PC-3 (cell line): ENCODE results near the gene ETNK2. TPM values are rescaled to one million over a fixed set of nuclear protein-coding genes. Genes with fewer than 3 reads are reported as not detected.

Experiments used
- ATAC-seq: fragments of 200-7000 bp; cut with Tn5 transposase; 2 replicates; pipeline ENCODE4 v1.9.1; 2020; ENCODE audit warnings: mild to moderate bottlenecking, moderate library complexity
- BruUV-seq: library from RNA; stranded (reverse); fragments of 400-500 nt; replicated peaks from 2 replicates; lab custom pipeline; 2021; lab: Mats Ljungman, UMichigan
- CTCF ChIA-PET: fragments of 300-600 bp; sonication (Branson Sonifier 250); formaldehyde crosslinking; loops from one replicate; lab custom pipeline; 2022; ENCODE audit warnings: antibody characterized with exemption; lab: Charles Lee
- POLR2A ChIA-PET: fragments of 300-600 bp; sonication (Branson Sonifier 250); formaldehyde crosslinking; loops from one replicate; lab custom pipeline; 2022; ENCODE audit warnings: antibody characterized with exemption; ENCODE audit not compliant: unreplicated experiment; lab: Charles Lee
- DNase-seq: peaks from one replicate; pipeline ENCODE4 v3.0.0-alpha.2; 2015
- H2AFZ ChIP-seq: fragments of 300-600 bp; sonication (generic); 2 replicates; pipeline ENCODE4 v1.6.0; 2016; ENCODE audit warnings: antibody characterized with exemption, low read length
- H3F3A ChIP-seq: fragments of 300-600 bp; sonication (generic); one replicate; pipeline ENCODE4 v1.6.0; 2017; ENCODE audit warnings: antibody characterized with exemption, low read length, control low read depth, mild to moderate bottlenecking; ENCODE audit not compliant: unreplicated experiment
- H3K27ac ChIP-seq: fragments of 300-600 bp; sonication (generic); 2 replicates; pipeline ENCODE4 v1.5.1; 2016; ENCODE audit warnings: mild to moderate bottlenecking, low read length
- H3K27me3 ChIP-seq: fragments of 300-600 bp; sonication (generic); 2 replicates; pipeline ENCODE4 v1.6.1; 2016; ENCODE audit warnings: low read length, mixed read lengths
- H3K36me3 ChIP-seq: fragments of 300-600 bp; sonication (generic); 2 replicates; pipeline ENCODE4 v1.6.1; 2016; ENCODE audit warnings: low read depth, mixed run types, low read length, mixed read lengths
- H3K4me1 ChIP-seq: fragments of 300-600 bp; sonication (generic); 2 replicates; pipeline ENCODE4 v1.5.1; 2016; ENCODE audit warnings: low read length; ENCODE audit not compliant: insufficient read depth
- H3K4me2 ChIP-seq: fragments of 300-600 bp; sonication (generic); 2 replicates; pipeline ENCODE4 v1.6.0; 2016; ENCODE audit warnings: low read length
- H3K4me3 ChIP-seq: fragments of 300-600 bp; sonication (generic); 2 replicates; pipeline ENCODE4 v1.5.1; 2016; ENCODE audit warnings: mild to moderate bottlenecking, low read length, mixed read lengths
- H3K79me2 ChIP-seq: fragments of 300-600 bp; sonication (generic); 2 replicates; pipeline ENCODE4 v1.6.1; 2017; ENCODE audit warnings: low read length, mixed read lengths
- H3K9ac ChIP-seq: fragments of 300-600 bp; sonication (generic); 2 replicates; pipeline ENCODE4 v1.6.0; 2016; ENCODE audit warnings: mild to moderate bottlenecking, low read length
- H3K9me2 ChIP-seq: fragments of 300-600 bp; sonication (generic); replicated peaks from 2 replicates; pipeline ENCODE4 v1.6.1; 2016; ENCODE audit warnings: mixed run types, low read length, mixed read lengths
- H3K9me3 ChIP-seq: fragments of 300-600 bp; sonication (generic); 2 replicates; pipeline ENCODE4 v1.6.1; 2016; ENCODE audit warnings: low read length, mixed read lengths
- H4K20me1 ChIP-seq: fragments of 300-600 bp; sonication (generic); 2 replicates; pipeline ENCODE4 v1.6.1; 2016; ENCODE audit warnings: low read length, mixed read lengths
- EZH2 ChIP-seq: fragments of 300-600 bp; sonication (generic); IDR thresholded peaks from one replicate; pipeline ENCODE4 v1.6.1; 2017; ENCODE audit warnings: antibody characterized with exemption, mild to moderate bottlenecking, low read length; ENCODE audit not compliant: unreplicated experiment
- EZH2phosphoT487 ChIP-seq: fragments of 300-600 bp; sonication (generic); IDR thresholded peaks from 2 replicates; pipeline ENCODE4 v1.6.1; 2018; ENCODE audit warnings: mild to moderate bottlenecking, antibody characterized with exemption, low read length, borderline replicate concordance
- intact Hi-C: fragments of 100-400 bp; cut with micrococcal nuclease; formaldehyde crosslinking; loops from 2 replicates; pipeline ENCODE4 v1.9.0; 2023
- total RNA-seq: library from RNA; depleted of rRNA; stranded (reverse); fragments of >200 nt; gene quantifications from 2 replicates; pipeline ENCODE4 v1.2.3, GENCODE V29; 2014
- TF ChIP-seq, protein P1 (sequence below): fragments of 300-600 bp; sonication (generic); conservative IDR thresholded peaks from 2 replicates; pipeline ENCODE4 v1.5.1; 2017; ENCODE audit warnings: antibody characterized with exemption, low read depth, mild to moderate bottlenecking, low read length

ETNK2 gene
- total RNA-seq, 1 experiment from 2014 or later = 37.1 TPM

DNA sequence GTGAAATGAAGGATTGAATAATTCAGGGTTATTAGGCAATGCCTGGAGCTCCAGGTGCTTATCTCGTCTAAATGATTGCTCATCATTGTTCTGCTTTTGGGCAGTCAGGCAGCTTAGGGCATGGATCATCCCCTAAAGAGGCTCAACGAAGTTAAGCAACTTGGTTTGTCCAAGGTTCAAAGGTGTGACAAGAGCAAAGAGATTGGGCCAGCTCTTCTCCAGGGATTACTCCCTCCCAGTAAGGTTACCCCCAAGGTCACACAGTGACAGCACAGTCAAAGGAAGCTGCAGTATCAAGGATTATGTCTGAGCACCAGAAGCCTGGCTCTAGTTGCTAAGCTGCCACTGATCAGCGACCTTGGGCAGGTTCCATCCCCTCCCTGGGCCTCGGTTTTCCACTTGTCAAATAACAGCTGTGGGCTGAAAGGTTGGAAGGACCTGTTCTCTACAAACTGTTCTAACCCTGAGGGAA, 6.8 kb downstream of the ETNK2 start:
- intact Hi-C loops = no loop called here
- ChIA-PET POLR2A (no interaction called here), CTCF (no interaction called here)
- no TSS peak for BruUV-seq
- ATAC-seq (no peak), DNase-seq (no peak)
- Histone ChIP-seq H3K9me3 (no peaks in the 10 kb centered on the region), H3K9me2 (no peaks in the 10 kb centered on the region), H3K4me3 (no peak overlapping the region), H3K4me2 (no peak overlapping the region), H2AFZ (no peak overlapping the region), H3K9ac (no peak overlapping the region), H3K79me2 (no peaks in the 10 kb centered on the region), H3K27me3 (no peaks in the 10 kb centered on the region), H4K20me1 (no peaks in the 10 kb centered on the region), H3K27ac (no peak overlapping the region), H3K36me3 (no peaks in the 10 kb centered on the region), H3K4me1 (no peaks in the 10 kb centered on the region), H3F3A (no peaks in the 10 kb centered on the region)
- TF ChIP-seq, protein P1, sequence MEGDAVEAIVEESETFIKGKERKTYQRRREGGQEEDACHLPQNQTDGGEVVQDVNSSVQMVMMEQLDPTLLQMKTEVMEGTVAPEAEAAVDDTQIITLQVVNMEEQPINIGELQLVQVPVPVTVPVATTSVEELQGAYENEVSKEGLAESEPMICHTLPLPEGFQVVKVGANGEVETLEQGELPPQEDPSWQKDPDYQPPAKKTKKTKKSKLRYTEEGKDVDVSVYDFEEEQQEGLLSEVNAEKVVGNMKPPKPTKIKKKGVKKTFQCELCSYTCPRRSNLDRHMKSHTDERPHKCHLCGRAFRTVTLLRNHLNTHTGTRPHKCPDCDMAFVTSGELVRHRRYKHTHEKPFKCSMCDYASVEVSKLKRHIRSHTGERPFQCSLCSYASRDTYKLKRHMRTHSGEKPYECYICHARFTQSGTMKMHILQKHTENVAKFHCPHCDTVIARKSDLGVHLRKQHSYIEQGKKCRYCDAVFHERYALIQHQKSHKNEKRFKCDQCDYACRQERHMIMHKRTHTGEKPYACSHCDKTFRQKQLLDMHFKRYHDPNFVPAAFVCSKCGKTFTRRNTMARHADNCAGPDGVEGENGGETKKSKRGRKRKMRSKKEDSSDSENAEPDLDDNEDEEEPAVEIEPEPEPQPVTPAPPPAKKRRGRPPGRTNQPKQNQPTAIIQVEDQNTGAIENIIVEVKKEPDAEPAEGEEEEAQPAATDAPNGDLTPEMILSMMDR = no peak

DNA sequence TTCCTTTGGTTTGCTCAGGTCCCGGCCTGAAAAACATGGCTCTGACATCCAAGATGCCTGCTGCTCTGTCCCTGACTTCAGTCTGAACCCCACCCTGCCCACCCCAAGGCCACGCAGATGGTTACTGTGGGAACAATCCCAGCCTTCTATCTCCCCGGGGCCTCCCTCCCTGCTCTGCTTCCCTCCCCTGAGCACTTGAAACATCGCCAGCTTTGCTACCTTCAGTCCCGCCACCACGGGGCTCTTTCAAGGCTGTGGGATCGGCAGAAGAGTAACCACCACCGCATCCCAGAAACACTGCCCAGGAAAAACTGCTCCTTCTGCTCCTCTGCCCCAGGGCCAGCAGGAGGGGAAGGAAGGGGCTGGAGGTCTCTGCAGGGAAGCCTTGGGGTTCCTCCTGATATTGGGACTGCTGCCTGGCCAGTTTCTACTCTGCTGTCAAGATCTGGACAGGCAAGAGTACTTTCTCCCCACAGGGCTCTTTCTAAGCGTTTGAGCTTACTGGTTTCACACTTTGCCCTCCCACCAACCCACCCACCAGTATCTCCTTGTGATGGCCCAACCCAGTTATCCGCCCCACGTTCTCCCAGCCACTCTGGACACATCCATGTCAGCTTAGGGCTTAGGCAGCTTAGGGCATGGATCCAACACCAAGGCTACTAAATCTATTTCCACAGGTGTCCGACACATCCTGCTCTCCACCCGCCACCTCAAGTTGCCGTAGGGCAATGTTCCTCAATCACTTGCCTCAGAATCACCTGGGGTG, 8.4 kb downstream of the ETNK2 start:
- Histone ChIP-seq H3K9ac (no peak overlapping the region), H3K4me3 (no peak overlapping the region), H4K20me1 (no peaks in the 10 kb centered on the region), H3K27me3 (no peaks in the 10 kb centered on the region), H3K27ac (no peak overlapping the region), H3K9me2 (no peaks in the 10 kb centered on the region), H3K79me2 (no peaks in the 10 kb centered on the region), H3K36me3 (no peaks in the 10 kb centered on the region), H3K4me2 (no peak overlapping the region), H2AFZ (no peak overlapping the region), H3K9me3 (no peaks in the 10 kb centered on the region), H3F3A (no peaks in the 10 kb centered on the region), H3K4me1 (no peaks in the 10 kb centered on the region)
- intact Hi-C loops = no loop called here
- DNase-seq = no peak
- ATAC-seq = no peak
- TF ChIP-seq, protein P1 = no peak
- no peak for TF ChIP-seq EZH2
- POLR2A ChIA-PET = no interaction called here
- CTCF ChIA-PET = interaction anchor here (0.6 kb wide), 1 partner anchor 1464 kb away, joined by 5 read pairs; no protein-coding TSS in a partner anchor
- no TSS peak for BruUV-seq

DNA sequence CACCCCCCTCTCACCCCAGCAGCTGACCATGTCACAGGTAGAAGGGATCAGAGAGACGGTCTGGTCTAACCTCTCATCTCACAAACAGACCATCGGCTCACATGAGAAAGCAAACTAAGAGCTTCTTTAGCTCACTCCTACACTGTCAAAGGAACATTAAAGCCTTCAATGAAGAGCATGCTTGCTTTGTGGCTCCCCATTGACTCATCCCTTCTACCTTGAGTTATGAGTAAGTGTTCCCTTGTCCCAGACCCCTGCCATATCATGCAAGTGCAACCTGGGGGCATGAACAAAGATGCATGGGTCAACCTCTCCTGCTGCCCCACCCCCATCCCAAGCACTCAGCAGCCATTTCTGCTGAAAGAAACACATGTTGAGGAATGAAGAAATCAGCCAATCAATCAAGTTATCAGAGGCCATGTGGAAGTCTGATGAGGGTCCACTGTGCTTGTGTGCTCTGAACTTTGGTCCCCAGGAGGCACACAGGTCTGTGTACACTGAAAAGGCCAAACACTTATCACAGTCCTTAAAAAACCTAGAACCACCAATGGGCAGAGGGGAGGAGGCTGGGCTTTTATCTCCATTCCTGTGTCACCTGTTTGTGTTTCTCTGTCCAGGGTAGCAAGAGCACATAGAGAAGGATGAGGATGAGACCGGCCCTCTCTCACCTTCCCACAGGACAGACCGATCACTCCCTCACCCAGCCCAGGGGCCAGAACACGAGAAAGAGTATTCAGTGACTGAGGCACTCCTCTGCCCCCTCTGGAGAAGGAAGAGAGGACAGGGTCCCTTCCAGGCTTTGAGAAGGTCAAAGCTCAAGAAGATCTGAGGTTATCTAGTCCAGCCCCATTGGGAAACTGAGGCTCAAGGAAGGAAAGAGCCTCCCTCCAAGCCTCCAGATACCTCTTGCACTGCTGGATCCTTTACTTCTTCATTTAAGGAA, 9.5 kb downstream of the ETNK2 start:
- no peak overlapping the region for H3K4me2 ChIP-seq
- ChIA-PET CTCF (interaction anchor here (0.6 kb wide), 1 partner anchor 1463 kb away, joined by 5 read pairs; no protein-coding TSS in a partner anchor), POLR2A (no interaction called here)
- H3K36me3 ChIP-seq = no peaks in the 10 kb centered on the region
- no peaks in the 10 kb centered on the region for H4K20me1 ChIP-seq
- intact Hi-C loops = no loop called here
- H3K27ac ChIP-seq = no peak overlapping the region
- TF ChIP-seq, protein P1 = no peak
- no peak for TF ChIP-seq EZH2phosphoT487
- no peak for TF ChIP-seq EZH2
- no peaks in the 10 kb centered on the region for H3K27me3 ChIP-seq
- H3K4me3 ChIP-seq = no peak overlapping the region
- H3K79me2 ChIP-seq = no peaks in the 10 kb centered on the region
- no peaks in the 10 kb centered on the region for H3F3A ChIP-seq
- ATAC-seq (no peak), DNase-seq (no peak)
- no peaks in the 10 kb centered on the region for H3K4me1 ChIP-seq
- H3K9me3 ChIP-seq = no peaks in the 10 kb centered on the region
- no peaks in the 10 kb centered on the region for H3K9me2 ChIP-seq
- H2AFZ ChIP-seq = no peak overlapping the region
- BruUV-seq = no TSS peak
- H3K9ac ChIP-seq = no peak overlapping the region
